Neuronal stem cell (in vitro differentiated cells): ENCODE measurements around the gene SPIN1.

ENCODE experiments used
- DNase-seq: peaks from one replicate; pipeline ENCODE4 v3.0.0-alpha.2; 2013; ENCODE audit warnings: low spot score
- H2AFZ ChIP-seq: one replicate; pipeline ENCODE4 v1.6.1; 2013; ENCODE audit warnings: mild to moderate bottlenecking, low read length, inconsistent platforms
- H2AK5ac ChIP-seq: 2 replicates; pipeline ENCODE4 v1.6.1; 2013; ENCODE audit warnings: low read depth, mild to moderate bottlenecking, inconsistent platforms, low read length, moderate library complexity, mixed read lengths
- H2BK120ac ChIP-seq: 2 replicates; pipeline ENCODE4 v1.6.1; 2013; ENCODE audit warnings: low read depth, mild to moderate bottlenecking, inconsistent platforms, low read length, moderate library complexity, mixed read lengths
- H2BK12ac ChIP-seq: one replicate; pipeline ENCODE4 v1.6.1; 2013; ENCODE audit warnings: low read length, inconsistent platforms
- H2BK15ac ChIP-seq: 2 replicates; pipeline ENCODE4 v1.6.1; 2013; ENCODE audit warnings: mild to moderate bottlenecking, low read length, inconsistent platforms, mixed read lengths
- H2BK5ac ChIP-seq: one replicate; pipeline ENCODE4 v1.6.1; 2013; ENCODE audit warnings: inconsistent platforms, mild to moderate bottlenecking, low read length, moderate library complexity
- H3K14ac ChIP-seq: one replicate; pipeline ENCODE4 v1.6.1; 2013; ENCODE audit warnings: low read length, inconsistent platforms
- H3K18ac ChIP-seq: 2 replicates; pipeline ENCODE4 v1.6.1; 2013; ENCODE audit warnings: low read length, inconsistent platforms
- H3K23ac ChIP-seq: 2 replicates; pipeline ENCODE4 v1.6.1; 2013; ENCODE audit warnings: low read depth, mild to moderate bottlenecking, mixed read lengths, low read length, inconsistent platforms; ENCODE audit not compliant: poor library complexity
- H3K27ac ChIP-seq: replicated peaks from 3 replicates; pipeline ENCODE4 v1.5.1; 2013; ENCODE audit warnings: low read length, inconsistent platforms
- H3K27me3 ChIP-seq, 3 experiments: 2 replicates each; pipeline ENCODE4 v1.6.1; 2013; ENCODE audit warnings: low read length in 3 of 3, mild to moderate bottlenecking in 2 of 3, inconsistent platforms in 1 of 3, low read depth in 1 of 3, mixed read lengths in 1 of 3, moderate library complexity in 1 of 3; ENCODE audit not compliant: control insufficient read depth in 3 of 3, insufficient read depth in 3 of 3
- H3K36me3 ChIP-seq, 2 donors: replicated peaks in 1 of 2; 2 replicates each; pipeline ENCODE4 v1.6.1; 2013; ENCODE audit warnings: low read length in 2 of 2; ENCODE audit not compliant: control insufficient read depth in 2 of 2, insufficient read depth in 2 of 2
- H3K4ac ChIP-seq: 2 replicates; pipeline ENCODE4 v1.6.1; 2013; ENCODE audit warnings: inconsistent platforms, mild to moderate bottlenecking, low read length, moderate library complexity
- H3K4me1 ChIP-seq, 2 donors: 1 replicate in 1 of 2; 2 replicates in 1 of 2; pipeline ENCODE4 v1.6.1; 2013; ENCODE audit warnings: low read length in 2 of 2, low read depth in 1 of 2; ENCODE audit not compliant: control insufficient read depth in 2 of 2, insufficient read depth in 1 of 2
- H3K4me2 ChIP-seq: one replicate; pipeline ENCODE4 v1.6.1; 2013; ENCODE audit warnings: mild to moderate bottlenecking, low read length, inconsistent platforms; ENCODE audit not compliant: insufficient read depth, poor library complexity, severe bottlenecking
- H3K4me3 ChIP-seq, 2 donors: 2 replicates each; pipeline ENCODE4 v1.5.1; 2013; ENCODE audit warnings: low read length in 2 of 2, mild to moderate bottlenecking in 2 of 2, inconsistent platforms in 1 of 2, moderate library complexity in 1 of 2
- H3K79me1 ChIP-seq: one replicate; pipeline ENCODE4 v1.6.1; 2013; ENCODE audit warnings: low read depth, mild to moderate bottlenecking, inconsistent platforms, low read length, moderate library complexity
- H3K9ac ChIP-seq: one replicate; pipeline ENCODE4 v1.6.1; 2013; ENCODE audit warnings: mild to moderate bottlenecking, low read depth, low read length, inconsistent platforms; ENCODE audit not compliant: poor library complexity
- H3K9me3 ChIP-seq, 2 donors: replicated peaks in 1 of 2; 2 replicates each; pipeline versions ENCODE3 to v1.6.1; 2013; ENCODE audit warnings: low read length in 2 of 2, mild to moderate bottlenecking in 2 of 2, inconsistent platforms in 1 of 2, low read depth in 1 of 2, mixed read lengths in 1 of 2, moderate library complexity in 1 of 2; ENCODE audit not compliant: control insufficient read depth in 2 of 2, insufficient read depth in 1 of 2
- H4K8ac ChIP-seq: one replicate; pipeline ENCODE4 v1.6.1; 2013; ENCODE audit warnings: low read depth, mild to moderate bottlenecking, inconsistent platforms, low read length, moderate library complexity
- H4K91ac ChIP-seq: one replicate; pipeline ENCODE4 v1.6.1; 2013; ENCODE audit warnings: low read length, low read depth, mild to moderate bottlenecking, inconsistent platforms; ENCODE audit not compliant: poor library complexity
- WGBS, 2 donors: extraction: QIAGEN DNeasy Blood & Tissue Kit; methylation state at CpG; one replicate each; pipeline ENCODE4 v1.1.7; 2013; ENCODE audit warnings: missing lambda C conversion rate in 2 of 2, mixed read lengths in 1 of 2; ENCODE audit not compliant: insufficient read length in 2 of 2, insufficient replicate concordance in 1 of 2; ENCODE audit errors: extremely low coverage in 2 of 2; 5-methylcytosine and 5-hydroxymethylcytosine counted together

Gene SPIN1

DNA sequence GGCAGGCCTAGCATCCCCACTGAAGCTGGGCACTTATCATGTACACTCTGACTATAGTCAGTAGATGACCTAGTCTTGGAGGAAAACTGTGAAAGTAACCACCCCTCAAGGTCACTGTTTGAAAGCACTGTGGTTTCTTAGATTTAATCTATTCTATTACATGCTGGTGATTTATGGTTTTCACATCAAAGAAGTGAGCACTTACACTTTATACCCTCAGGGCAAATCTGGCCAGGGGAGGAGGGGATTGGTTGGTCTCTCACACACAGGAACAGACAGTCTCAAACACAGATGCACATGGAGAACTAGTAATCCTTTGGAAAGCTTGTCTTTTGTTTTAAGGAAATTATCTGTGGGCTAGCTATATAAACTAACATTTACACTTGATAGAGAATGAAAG is 17.9 kb upstream of the SPIN1 start:
- Histone ChIP-seq H3K79me1 (no peaks in the 10 kb centered on the region), H3K36me3 (no peaks in the 10 kb centered on the region), H3K23ac (no peak overlapping the region), H2BK12ac (no peak overlapping the region), H2BK15ac (no peak overlapping the region), H3K18ac (no peak overlapping the region), H4K91ac (no peak overlapping the region), H2BK120ac (no peak overlapping the region), H3K27ac (no peak overlapping the region), H2AK5ac (no peak overlapping the region), H3K4ac (no peak overlapping the region), H2AFZ (no peak overlapping the region), H3K9me3 (no peaks in the 10 kb centered on the region), H3K4me2 (no peak overlapping the region), H2BK5ac (no peak overlapping the region), H3K4me3 (no peak overlapping the region), H3K9ac (no peak overlapping the region), H3K27me3 (peaks cover 0 to 4% (median 0%) of the 10 kb centered on the region in 3 experiments), H3K4me1 (no peaks in the 10 kb centered on the region), H3K14ac (no peak overlapping the region), H4K8ac (no peak overlapping the region)
- no peak for DNase-seq

DNA sequence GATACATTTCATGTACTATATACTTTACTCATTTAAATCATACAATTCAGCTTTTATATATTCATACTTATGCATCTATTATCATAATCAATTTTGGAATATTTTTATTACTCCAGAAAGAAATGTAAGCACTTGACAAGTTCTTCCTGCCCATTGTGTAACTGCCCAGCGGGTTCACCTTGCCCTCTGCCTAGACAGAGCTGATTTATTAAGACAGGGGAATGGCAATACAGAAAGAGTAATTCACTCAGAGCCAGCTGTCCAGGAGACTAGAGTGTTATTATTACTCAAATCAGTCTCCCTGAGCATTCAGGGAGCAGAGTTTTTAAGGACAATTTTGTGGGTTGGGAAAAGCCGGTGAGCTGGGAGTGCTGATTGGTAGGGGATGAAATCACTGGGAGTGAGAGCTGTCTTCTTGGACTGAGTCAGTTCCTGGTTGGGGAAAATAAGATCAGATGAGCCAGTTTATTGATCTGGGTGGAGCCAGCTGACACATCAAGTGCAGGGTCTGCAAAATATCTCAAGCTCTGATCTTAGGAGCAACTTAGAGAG is 16.1 kb upstream of the SPIN1 start:
- Histone ChIP-seq H3K4me2 (no peak overlapping the region), H3K14ac (no peak overlapping the region), H3K9me3 (no peaks in the 10 kb centered on the region), H2BK15ac (no peak overlapping the region), H2BK5ac (no peak overlapping the region), H2AFZ (no peak overlapping the region), H3K27me3 (peaks cover 0 to 4% (median 0%) of the 10 kb centered on the region in 3 experiments), H3K4ac (no peak overlapping the region), H4K91ac (no peak overlapping the region), H2BK120ac (no peak overlapping the region), H3K9ac (no peak overlapping the region), H3K18ac (no peak overlapping the region), H4K8ac (no peak overlapping the region), H3K36me3 (no peaks in the 10 kb centered on the region), H2AK5ac (no peak overlapping the region), H3K4me1 (no peaks in the 10 kb centered on the region), H2BK12ac (no peak overlapping the region), H3K23ac (no peak overlapping the region), H3K27ac (no peak overlapping the region), H3K79me1 (no peaks in the 10 kb centered on the region), H3K4me3 (no peak overlapping the region)
- no CpG with 5 or more reads among the region's 2 CpGs for WGBS, 2 donors
- no peak for DNase-seq

DNA sequence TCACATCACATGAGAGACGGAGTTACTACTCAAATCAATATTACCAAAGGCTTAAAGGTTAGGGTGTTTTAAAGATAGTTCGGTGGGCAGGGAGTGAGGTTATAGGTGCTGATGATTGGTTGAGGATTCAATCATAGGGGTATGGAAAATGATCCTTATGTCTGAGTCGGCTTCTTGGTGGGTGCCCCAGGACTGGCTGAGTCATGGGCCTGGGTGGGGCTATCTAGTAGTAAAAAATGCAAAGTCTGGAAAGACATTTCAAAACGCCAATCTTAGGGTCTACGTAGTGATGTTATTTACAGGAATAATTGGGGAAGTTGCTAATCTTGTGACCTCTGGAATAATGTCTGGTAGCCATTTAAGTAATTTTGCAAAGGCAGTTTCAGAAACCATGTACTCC is 15.2 kb upstream of the SPIN1 start:
- Histone ChIP-seq H3K4me2 (no peak overlapping the region), H3K79me1 (no peaks in the 10 kb centered on the region), H3K4me3 (no peak overlapping the region), H4K8ac (no peak overlapping the region), H3K4me1 (no peaks in the 10 kb centered on the region), H2BK15ac (no peak overlapping the region), H3K18ac (no peak overlapping the region), H3K9me3 (no peaks in the 10 kb centered on the region), H2AK5ac (no peak overlapping the region), H3K27me3 (peaks cover 0 to 4% (median 0%) of the 10 kb centered on the region in 3 experiments), H3K4ac (no peak overlapping the region), H4K91ac (no peak overlapping the region), H2AFZ (no peak overlapping the region), H2BK5ac (no peak overlapping the region), H2BK12ac (no peak overlapping the region), H3K27ac (no peak overlapping the region), H3K36me3 (no peaks in the 10 kb centered on the region), H3K14ac (no peak overlapping the region), H3K23ac (no peak overlapping the region), H2BK120ac (no peak overlapping the region), H3K9ac (no peak overlapping the region)
- no CpG with 5 or more reads among the region's 5 CpGs for WGBS, 2 donors
- no peak for DNase-seq

DNA sequence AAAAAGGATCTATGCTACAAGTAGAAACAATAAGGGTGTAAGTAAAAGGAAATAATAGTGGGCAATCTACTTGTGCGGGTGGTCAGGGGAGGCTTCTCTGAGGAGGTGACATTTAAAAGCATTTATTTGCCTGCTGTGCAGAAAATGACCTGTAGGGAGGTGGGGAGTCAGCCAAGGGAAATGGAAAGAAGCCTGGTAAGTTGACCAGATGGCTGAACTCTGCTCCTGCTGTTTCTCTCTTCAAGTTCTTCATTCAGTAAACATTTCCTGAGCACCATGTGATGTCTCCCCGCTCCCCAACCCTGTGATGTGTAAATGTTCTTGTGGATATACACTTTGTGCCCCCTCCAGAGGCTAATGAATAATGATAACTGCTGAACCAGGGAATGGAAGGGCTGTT is 9.9 kb upstream of the SPIN1 start:
- no peak overlapping the region for H3K18ac ChIP-seq
- H3K4ac ChIP-seq, result no peak overlapping the region
- H3K9me3 ChIP-seq, result no peaks in the 10 kb centered on the region
- no peak overlapping the region for H2AFZ ChIP-seq
- no peaks in the 10 kb centered on the region for H3K36me3 ChIP-seq
- H3K23ac ChIP-seq, result no peak overlapping the region
- no peak overlapping the region for H2BK15ac ChIP-seq
- H3K4me2 ChIP-seq, result no peak overlapping the region
- H3K9ac ChIP-seq, result no peak overlapping the region
- H4K91ac ChIP-seq, result no peak overlapping the region
- no peak overlapping the region for H2BK12ac ChIP-seq
- no peak for DNase-seq
- H2BK120ac ChIP-seq, result no peak overlapping the region
- no peaks in the 10 kb centered on the region for H3K27me3 ChIP-seq
- H3K4me3 ChIP-seq, result no peak overlapping the region
- no peak overlapping the region for H3K27ac ChIP-seq
- no CpG with 5 or more reads among the region's 2 CpGs for WGBS, 2 donors
- H3K79me1 ChIP-seq, result no peaks in the 10 kb centered on the region
- no peak overlapping the region for H4K8ac ChIP-seq
- no peak overlapping the region for H2AK5ac ChIP-seq
- no peaks in the 10 kb centered on the region for H3K4me1 ChIP-seq
- no peak overlapping the region for H3K14ac ChIP-seq
- no peak overlapping the region for H2BK5ac ChIP-seq
